Endodermal cell (in vitro differentiated cells): ENCODE measurements around the gene KRTAP10-3. TPM values are rescaled to one million over a fixed set of nuclear protein-coding genes. Genes with fewer than 3 reads are reported as not detected.

Experiments
- DNase-seq: peaks from one replicate; pipeline ENCODE4 v3.0.0-alpha.2; 2017
- H3K27ac ChIP-seq: 2 replicates; pipeline ENCODE4 v1.5.1; 2013; ENCODE audit warnings: mild to moderate bottlenecking, low read depth, low read length, moderate library complexity
- H3K27me3 ChIP-seq: 2 replicates; pipeline ENCODE4 v1.6.1; 2013; ENCODE audit warnings: mild to moderate bottlenecking, low read length, moderate library complexity; ENCODE audit not compliant: insufficient read depth, control insufficient read depth, poor library complexity, severe bottlenecking
- H3K36me3 ChIP-seq: 2 replicates; pipeline ENCODE4 v1.7.0; 2013; ENCODE audit warnings: mild to moderate bottlenecking, low read length, moderate library complexity; ENCODE audit not compliant: control insufficient read depth, insufficient read depth
- H3K4me1 ChIP-seq: one replicate; pipeline ENCODE4 v1.7.0; 2013; ENCODE audit warnings: low read length; ENCODE audit not compliant: control insufficient read depth, insufficient read depth
- H3K4me3 ChIP-seq: 2 replicates; pipeline ENCODE4 v1.5.1; 2013; ENCODE audit warnings: mild to moderate bottlenecking, low read length, moderate library complexity
- H3K9ac ChIP-seq: 2 replicates; pipeline ENCODE4 v1.6.1; 2013; ENCODE audit warnings: mild to moderate bottlenecking, low read length, moderate library complexity; ENCODE audit not compliant: poor library complexity, severe bottlenecking; ENCODE audit errors: extremely low read depth
- H3K9me3 ChIP-seq: 2 replicates; pipeline ENCODE4 v1.6.1; 2013; ENCODE audit warnings: mild to moderate bottlenecking, low read length, moderate library complexity; ENCODE audit not compliant: control insufficient read depth
- H3K27ac Mint-ChIP-seq: 2 replicates; pipeline ENCODE4 v1.8.0; 2020; ENCODE audit warnings: mixed read lengths
- H3K27me3 Mint-ChIP-seq: 2 replicates; pipeline ENCODE4 v1.8.0; 2021; ENCODE audit warnings: mild to moderate bottlenecking, mixed read lengths; ENCODE audit not compliant: insufficient read depth
- H3K36me3 Mint-ChIP-seq: 2 replicates; pipeline ENCODE4 v1.8.0; 2020; ENCODE audit warnings: low read depth, mixed read lengths
- H3K4me1 Mint-ChIP-seq: 2 replicates; pipeline ENCODE4 v1.8.0; 2020; ENCODE audit warnings: mixed read lengths
- H3K4me3 Mint-ChIP-seq: 2 replicates; pipeline ENCODE4 v1.8.0; 2020; ENCODE audit warnings: mild to moderate bottlenecking, moderate library complexity, mixed read lengths
- H3K9me3 Mint-ChIP-seq: 2 replicates; pipeline ENCODE4 v1.8.0; 2020; ENCODE audit warnings: mild to moderate bottlenecking, mixed read lengths
- CTCF ChIP-seq: fragments of 200-600 bp; sonication (generic); conservative IDR thresholded peaks from 2 replicates; pipeline ENCODE4 v1.5.0; 2021; ENCODE audit warnings: antibody characterized with exemption, mild to moderate bottlenecking
- WGBS, 2 experiments: methylation state at CpG; one replicate each; pipeline versions ENCODE4 v1.1.5 to v1.1.7; 2013; ENCODE audit warnings: missing lambda C conversion rate in 2 of 2, mixed read lengths in 1 of 2; ENCODE audit not compliant: insufficient coverage in 1 of 2, insufficient read length in 1 of 2; 5-methylcytosine and 5-hydroxymethylcytosine counted together
- total RNA-seq, 2 donors: library from RNA; stranded (reverse); fragmentation: NEBNext Ultra II Directional in 1 of 2; extraction: Animal tissue kit (Norgen Biotek cat#: 25700) in 1 of 2; gene quantifications; 2 replicates in 1 of 2; 3 replicates in 1 of 2; pipeline ENCODE4 v1.2.1, GENCODE V29; 2021

Gene KRTAP10-3
- total RNA-seq, 2 donors from 2014 or later: not detected

DNA sequence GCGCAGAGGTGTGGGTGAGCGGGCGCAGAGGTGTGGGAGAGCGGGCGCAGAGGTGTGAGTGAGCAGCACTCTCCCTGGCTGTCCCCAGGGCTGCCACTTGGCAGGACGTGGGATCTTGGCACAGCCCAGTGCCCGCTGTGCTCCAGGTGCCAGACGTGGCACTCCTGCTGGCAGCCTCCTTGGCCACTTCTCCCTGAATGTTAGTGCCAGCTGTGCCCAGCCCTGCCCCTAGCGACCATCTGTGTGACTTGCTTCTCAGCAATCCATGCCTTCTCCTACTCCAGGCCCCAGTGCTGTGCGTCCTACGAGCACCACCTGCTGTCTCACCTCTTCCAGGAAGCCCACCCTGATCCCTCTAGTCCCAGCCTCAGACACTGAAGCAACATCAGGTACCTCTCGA is 49.1 kb downstream of the KRTAP10-3 start:
- no peak overlapping the region for H3K9ac ChIP-seq
- H3K9me3 ChIP-seq: no peaks in the 10 kb centered on the region
- Mint-ChIP-seq H3K4me1 (no peaks in the 10 kb centered on the region), H3K9me3 (no peaks in the 10 kb centered on the region), H3K36me3 (peaks cover 3% of the 10 kb centered on the region), H3K27me3 (no peaks in the 10 kb centered on the region), H3K27ac (no peak overlapping the region), H3K4me3 (no peak overlapping the region)
- no peaks in the 10 kb centered on the region for H3K36me3 ChIP-seq
- H3K27ac ChIP-seq: no peak overlapping the region
- H3K27me3 ChIP-seq: no peaks in the 10 kb centered on the region
- no peak for DNase-seq
- WGBS, 2 experiments: 97% methylated on average over 9 to 12 of the region's 12 CpGs
- H3K4me1 ChIP-seq: no peaks in the 10 kb centered on the region
- H3K4me3 ChIP-seq: no peak overlapping the region
- no peak for TF ChIP-seq CTCF

DNA sequence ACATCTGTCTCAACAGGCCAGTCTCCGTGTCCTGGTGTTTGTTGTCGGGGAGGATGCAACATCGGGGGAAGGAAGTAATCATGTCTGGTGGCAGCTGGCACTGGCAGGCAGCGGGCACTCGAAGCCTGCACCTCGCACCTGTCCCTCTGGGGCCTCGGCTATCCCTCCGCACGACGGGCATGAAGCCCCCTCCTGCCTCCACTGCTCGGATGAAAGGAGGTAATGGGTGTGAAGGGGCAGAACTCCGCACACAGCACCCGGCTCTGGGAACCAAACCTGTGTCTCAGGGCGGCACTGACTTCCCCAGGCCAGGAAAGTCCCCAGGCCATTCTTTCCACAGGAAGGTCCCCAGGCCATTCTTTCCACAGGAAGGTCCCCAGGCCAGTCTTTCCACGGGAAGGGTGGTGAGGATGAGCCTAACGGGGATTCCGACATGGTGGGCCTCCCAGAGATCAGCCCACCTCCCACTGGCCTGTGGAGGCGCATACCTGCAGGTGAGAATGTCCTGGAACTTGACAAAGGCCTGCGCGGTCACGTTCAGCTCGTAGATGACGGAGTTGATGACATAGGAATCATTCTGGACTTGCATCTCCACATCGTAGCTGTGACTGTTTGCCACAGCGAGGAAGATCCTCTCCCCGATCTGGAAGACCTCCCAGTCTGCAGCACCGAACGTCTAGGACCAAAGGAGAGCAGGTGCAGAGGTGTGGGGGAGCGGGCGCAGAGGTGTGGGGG is 49.7 kb downstream of the KRTAP10-3 start:
- Mint-ChIP-seq H3K36me3 (peaks cover 3% of the 10 kb centered on the region), H3K27ac (no peak overlapping the region), H3K9me3 (no peaks in the 10 kb centered on the region), H3K27me3 (no peaks in the 10 kb centered on the region), H3K4me1 (no peaks in the 10 kb centered on the region), H3K4me3 (no peak overlapping the region)
- Histone ChIP-seq H3K36me3 (no peaks in the 10 kb centered on the region), H3K9me3 (no peaks in the 10 kb centered on the region), H3K4me3 (no peak overlapping the region), H3K4me1 (no peaks in the 10 kb centered on the region), H3K27ac (no peak overlapping the region), H3K9ac (no peak overlapping the region), H3K27me3 (no peaks in the 10 kb centered on the region)
- WGBS, 2 experiments: 97% methylated on average over 18 to 30 of the region's 30 CpGs
- TF ChIP-seq CTCF: no peak
- DNase-seq: no peak

DNA sequence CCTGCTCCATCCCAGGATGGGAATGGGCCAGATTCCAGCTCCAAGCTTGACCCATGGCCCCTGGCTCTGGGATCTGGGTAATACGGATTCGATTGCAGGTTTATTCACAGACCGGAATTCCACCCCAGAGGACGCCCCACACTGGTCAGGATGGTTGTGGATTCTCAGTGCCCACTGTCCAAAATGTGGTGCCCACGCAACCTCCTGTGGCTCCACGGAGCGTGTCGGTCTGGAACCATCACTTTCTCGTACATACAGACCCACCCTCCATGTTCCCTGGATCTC is 50.2 kb downstream of the KRTAP10-3 start:
- H3K4me3 Mint-ChIP-seq: no peak overlapping the region
- no peaks in the 10 kb centered on the region for H3K4me1 Mint-ChIP-seq
- peaks cover 3% of the 10 kb centered on the region for H3K36me3 Mint-ChIP-seq
- TF ChIP-seq CTCF: no peak
- Histone ChIP-seq H3K4me3 (no peak overlapping the region), H3K27ac (no peak overlapping the region), H3K27me3 (no peaks in the 10 kb centered on the region), H3K36me3 (no peaks in the 10 kb centered on the region), H3K4me1 (no peaks in the 10 kb centered on the region), H3K9me3 (no peaks in the 10 kb centered on the region), H3K9ac (no peak overlapping the region)
- 94 to 96% methylated on average over 9 of the region's 9 CpGs for WGBS, 2 experiments
- H3K27me3 Mint-ChIP-seq: no peaks in the 10 kb centered on the region
- no peak overlapping the region for H3K27ac Mint-ChIP-seq
- no peak for DNase-seq
- H3K9me3 Mint-ChIP-seq: no peaks in the 10 kb centered on the region

Other genes with a start within 250 kb of the KRTAP10-3 start
- 10 to 100 TPM; 33.1 to 35.7 TPM for gene CFAP410, start 219.4 kb downstream of the KRTAP10-3 start, total RNA-seq
- gene TRPM2, start 205.2 kb downstream of the KRTAP10-3 start, total RNA-seq: 10 to 100 TPM in 1 of 2 donors, 1 to 10 TPM in 1; 1.6 to 12.5 TPM
- 10 to 100 TPM; 14.1 to 16.5 TPM for gene LRRC3, start 103.3 kb downstream of the KRTAP10-3 start, total RNA-seq
- gene KRTAP10-1, start 18.6 kb downstream of the KRTAP10-3 start, total RNA-seq: not detected
- gene KRTAP10-2, start 7.3 kb downstream of the KRTAP10-3 start, total RNA-seq: not detected
- gene KRTAP10-4, start 14.9 kb upstream of the KRTAP10-3 start, total RNA-seq: not detected
- not detected for gene KRTAP10-5, start 21.8 kb upstream of the KRTAP10-3 start, total RNA-seq
- not detected for gene KRTAP10-6, start 33.7 kb upstream of the KRTAP10-3 start, total RNA-seq
- gene KRTAP10-7, start 41.8 kb upstream of the KRTAP10-3 start, total RNA-seq: not detected
- gene KRTAP10-8, start 53.3 kb upstream of the KRTAP10-3 start, total RNA-seq: not detected
- gene KRTAP10-9, start 68.3 kb upstream of the KRTAP10-3 start, total RNA-seq: not detected
- not detected for gene KRTAP10-10, start 78.6 kb upstream of the KRTAP10-3 start, total RNA-seq
- not detected for gene KRTAP10-11, start 87.6 kb upstream of the KRTAP10-3 start, total RNA-seq
- gene KRTAP12-4, start 95.9 kb upstream of the KRTAP10-3 start, total RNA-seq: not detected
- gene KRTAP12-3, start 99.1 kb upstream of the KRTAP10-3 start, total RNA-seq: not detected
- gene KRTAP12-2, start 108.1 kb upstream of the KRTAP10-3 start, total RNA-seq: not detected
- gene KRTAP12-1, start 123.4 kb upstream of the KRTAP10-3 start, total RNA-seq: not detected
- not detected for gene KRTAP10-12, start 138.4 kb upstream of the KRTAP10-3 start, total RNA-seq
- gene TSPEAR, start 152.8 kb upstream of the KRTAP10-3 start, total RNA-seq: 1 to 10 TPM; 1.5 to 6.0 TPM
- gene UBE2G2, start 243.0 kb upstream of the KRTAP10-3 start, total RNA-seq: 10 to 100 TPM; 84.0 to 84.8 TPM